GM21447 (cell line): ENCODE measurements around the gene SNRK.
"Not testable (repeated sequence)": the region's sequence is repeated elsewhere in the genome, so short reads cannot be mapped to it uniquely, and the experiment has no call there.

Experiments used
- ATAC-seq: cut with Tn5 transposase; IDR thresholded peaks from one replicate; pipeline ENCODE4 v1.9.1; 2021; ENCODE audit not compliant: unreplicated experiment

Gene SNRK

GRCh38 chr3:43343815-43344214 is 57.5 kb downstream of the SNRK start:
- ATAC-seq: no peak

DNA sequence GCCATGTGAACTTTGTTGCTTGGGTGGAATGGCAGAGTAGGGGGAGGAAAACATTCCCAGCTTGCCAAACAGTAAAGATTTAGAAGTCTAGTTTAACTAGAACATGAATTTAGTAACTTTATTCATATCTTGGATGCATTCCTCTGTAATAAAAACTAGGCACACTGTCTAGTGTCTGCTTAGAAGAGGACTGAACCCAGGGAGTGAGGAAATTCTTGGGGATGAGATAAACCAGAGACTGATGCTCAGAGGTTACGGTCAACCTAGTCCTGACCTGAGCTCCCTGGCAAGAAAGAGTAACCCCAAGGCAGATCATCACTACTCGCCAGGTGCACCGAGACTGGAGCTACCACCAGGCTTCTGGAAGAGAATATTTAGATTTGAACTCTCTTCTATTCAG is 58.2 kb downstream of the SNRK start:
- ATAC-seq: no peak

DNA sequence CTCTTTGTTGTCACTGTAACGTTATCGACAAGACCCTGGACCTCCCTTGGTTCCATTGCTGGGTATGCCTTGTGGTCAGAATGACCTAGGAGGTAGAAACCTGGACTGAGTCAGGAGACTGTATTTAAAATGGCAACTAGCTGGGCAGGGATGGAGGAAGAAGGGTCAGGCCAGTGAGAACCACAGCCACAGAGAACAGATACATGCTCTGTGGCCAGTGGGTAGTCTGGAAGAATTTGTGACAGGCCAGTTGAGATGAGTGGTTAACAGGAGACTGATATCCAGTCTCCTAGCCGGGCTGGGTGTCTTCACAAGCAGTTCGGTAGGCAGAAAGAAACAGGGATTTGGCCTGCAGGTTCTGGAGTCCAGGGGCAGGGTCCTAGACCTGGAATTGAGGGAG is 58.9 kb downstream of the SNRK start:
- ATAC-seq: no peak

DNA sequence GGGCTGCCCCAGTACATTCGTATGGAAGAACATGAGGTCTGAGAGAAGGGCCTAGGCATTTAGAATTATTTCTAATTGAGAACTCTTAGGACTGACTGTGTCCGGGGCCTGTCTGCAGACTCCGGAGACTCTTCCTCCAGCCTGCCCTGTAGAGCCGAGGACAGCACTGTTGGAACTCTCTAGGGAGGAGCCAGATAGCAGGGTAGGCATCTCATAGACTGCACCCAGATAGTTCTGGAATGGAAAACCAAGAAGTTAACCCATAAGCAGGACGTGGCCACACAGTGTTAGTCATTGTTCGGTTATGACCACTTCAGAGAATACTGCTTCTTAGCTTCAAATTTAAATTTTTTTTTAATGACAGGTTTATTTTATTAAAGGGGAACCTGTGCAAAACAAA is 59.5 kb downstream of the SNRK start:
- no peak for ATAC-seq

GRCh38 chr3:43346978-43347749 is 60.8 kb downstream of the SNRK start:
- no peak for ATAC-seq

- no peak for ATAC-seq
Observed at GRCh38 chr3:43347774-43348173, 61.4 kb downstream of the SNRK start.

DNA sequence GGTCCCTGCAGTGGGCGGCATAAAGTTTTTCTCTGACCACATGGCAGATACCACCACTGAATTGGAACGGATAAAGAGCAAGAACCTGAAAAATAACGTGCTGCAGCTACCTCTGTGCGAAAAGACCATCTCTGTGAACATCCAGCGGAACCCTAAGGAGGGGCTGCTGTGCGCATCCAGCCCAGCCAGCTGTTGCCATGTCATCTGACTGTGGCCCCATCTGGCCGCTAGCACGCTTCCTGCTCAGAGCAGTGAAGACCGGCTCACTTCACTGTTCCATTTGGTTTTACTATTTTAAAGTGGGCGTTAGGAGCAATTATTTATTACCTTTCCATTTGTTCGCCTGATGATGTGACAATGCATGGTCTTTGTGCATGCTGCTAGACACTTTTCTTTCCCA is 62.0 kb downstream of the SNRK start:
- no peak for ATAC-seq

DNA sequence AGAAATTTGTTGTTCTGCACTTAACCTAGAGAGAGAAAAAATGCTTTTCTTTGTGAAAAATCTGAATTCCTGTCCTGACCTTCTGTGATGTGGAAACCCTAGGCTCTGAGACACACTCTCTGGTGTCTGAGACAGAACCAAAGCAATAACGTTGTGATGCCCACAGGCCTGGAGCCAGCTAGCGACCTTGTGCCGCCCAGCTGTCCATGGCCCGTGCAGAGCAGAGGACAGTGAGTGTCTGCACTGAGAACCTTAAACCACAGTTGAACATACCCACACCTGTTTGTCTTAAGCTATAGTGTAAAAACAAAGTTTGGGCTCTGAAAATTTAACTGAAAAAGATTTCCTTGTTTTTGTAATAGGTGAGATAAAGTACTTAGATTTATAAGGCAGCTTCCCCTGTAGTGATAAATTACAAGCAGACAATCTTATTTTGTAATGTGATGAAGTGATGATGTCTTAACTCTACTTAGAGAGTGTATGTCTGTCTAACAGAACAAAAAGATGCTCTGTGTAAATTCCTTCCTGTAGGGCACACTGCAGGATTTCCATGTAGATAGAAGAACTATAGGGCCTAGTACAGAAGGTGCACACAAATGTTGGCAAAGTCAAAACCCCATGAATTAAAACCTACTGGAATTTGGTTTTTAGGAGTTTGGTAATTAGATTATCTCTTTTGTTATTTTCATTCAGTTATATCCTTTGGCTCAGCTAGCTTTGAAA is 62.7 kb downstream of the SNRK start:
- no peak for ATAC-seq

- ATAC-seq: no peak
Observed at GRCh38 chr3:43349716-43350115, 63.4 kb downstream of the SNRK start.

DNA sequence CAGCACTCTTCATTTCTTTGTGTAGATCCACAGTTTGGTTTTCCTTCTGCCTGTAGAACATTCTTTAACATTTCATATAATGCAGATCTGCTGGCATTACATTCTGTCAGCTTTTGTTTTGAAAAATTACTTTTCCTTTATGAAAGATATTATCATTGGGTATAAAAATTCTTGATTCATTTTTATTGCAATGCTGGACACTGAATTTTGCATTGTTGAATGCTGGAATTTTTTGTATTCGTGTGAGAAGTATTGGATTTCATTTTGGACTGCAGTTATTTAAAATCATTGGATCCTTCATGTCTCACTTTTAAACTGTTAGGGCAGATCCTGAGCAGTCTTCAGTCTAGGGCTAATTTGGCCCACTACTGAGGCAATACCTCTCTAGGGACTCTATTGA is 67.1 kb downstream of the SNRK start:
- no peak for ATAC-seq

GRCh38 chr3:43353923-43354670 is 67.8 kb downstream of the SNRK start:
- no peak for ATAC-seq

GRCh38 chr3:43356033-43356432 is 69.7 kb downstream of the SNRK start:
- not testable (repeated sequence) for ATAC-seq

- ATAC-seq: no peak
Observed at GRCh38 chr3:43361077-43361476, 74.7 kb downstream of the SNRK start.

DNA sequence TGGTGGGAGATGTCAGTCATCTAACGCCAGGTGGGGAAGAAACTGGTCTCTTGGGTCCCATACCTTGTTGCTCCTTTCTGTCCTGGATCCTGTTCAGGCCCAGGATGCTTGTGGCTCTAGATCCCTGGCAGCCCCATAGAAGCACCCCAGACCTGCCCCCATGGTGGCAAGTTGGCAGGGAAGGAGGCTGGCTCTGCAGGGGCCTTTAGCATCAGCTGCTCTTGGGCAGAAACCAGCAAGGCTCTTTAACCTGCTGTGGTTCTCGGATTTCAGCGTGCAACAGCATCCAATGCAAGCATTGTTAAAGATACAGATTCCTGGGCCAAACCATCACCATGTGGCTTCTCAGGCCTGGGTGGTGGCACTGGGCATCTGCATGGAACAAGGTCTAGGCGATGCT is 75.8 kb downstream of the SNRK start:
- no peak for ATAC-seq

- no peak for ATAC-seq
Observed at GRCh38 chr3:43362961-43363360, 76.6 kb downstream of the SNRK start.

GRCh38 chr3:43363621-43364266 is 77.4 kb downstream of the SNRK start:
- no peak for ATAC-seq

- no peak for ATAC-seq
Observed at GRCh38 chr3:43364494-43364893, 78.2 kb downstream of the SNRK start.

DNA sequence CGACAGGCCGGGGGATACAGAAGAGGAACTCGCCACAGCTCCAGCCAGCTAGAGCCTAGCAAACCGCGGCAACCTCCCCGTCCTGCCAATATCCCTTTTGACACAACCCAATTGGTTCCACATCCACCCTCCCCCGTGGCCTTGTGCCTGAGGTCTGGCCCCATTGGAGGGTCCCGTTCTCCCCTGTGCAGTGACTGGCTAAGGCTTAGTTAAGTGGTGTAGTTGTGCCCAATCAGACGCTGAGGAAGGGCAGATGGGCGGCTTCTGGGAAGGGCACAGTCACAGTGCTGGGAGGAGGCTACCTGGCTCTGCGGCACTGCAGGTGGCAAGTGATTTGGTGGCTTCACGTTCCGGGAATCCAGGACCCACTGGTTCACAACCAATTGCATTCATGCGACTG is 78.6 kb downstream of the SNRK start:
- ATAC-seq: no peak

- no peak for ATAC-seq
Observed at GRCh38 chr3:43365601-43366305, 79.4 kb downstream of the SNRK start.

DNA sequence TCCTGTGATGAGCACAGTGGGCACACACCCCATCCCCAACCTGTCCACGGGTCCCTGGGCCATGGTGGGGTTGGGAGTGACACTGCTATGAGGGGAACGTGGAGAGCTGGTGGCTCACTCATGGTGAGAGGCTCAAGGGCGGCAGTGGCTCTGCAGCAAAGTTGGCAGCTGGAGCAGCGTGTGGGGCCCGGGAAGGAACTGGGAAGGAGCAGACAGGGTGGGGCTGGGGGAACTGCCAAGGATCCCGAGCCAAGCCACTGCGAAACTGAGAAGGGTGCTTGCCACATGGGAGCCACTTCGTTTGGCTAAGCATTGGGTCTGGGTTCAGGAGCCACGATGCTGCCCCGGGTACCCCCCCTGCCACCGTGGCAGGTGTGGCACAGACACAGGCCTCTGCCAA is 80.1 kb downstream of the SNRK start:
- ATAC-seq: no peak

DNA sequence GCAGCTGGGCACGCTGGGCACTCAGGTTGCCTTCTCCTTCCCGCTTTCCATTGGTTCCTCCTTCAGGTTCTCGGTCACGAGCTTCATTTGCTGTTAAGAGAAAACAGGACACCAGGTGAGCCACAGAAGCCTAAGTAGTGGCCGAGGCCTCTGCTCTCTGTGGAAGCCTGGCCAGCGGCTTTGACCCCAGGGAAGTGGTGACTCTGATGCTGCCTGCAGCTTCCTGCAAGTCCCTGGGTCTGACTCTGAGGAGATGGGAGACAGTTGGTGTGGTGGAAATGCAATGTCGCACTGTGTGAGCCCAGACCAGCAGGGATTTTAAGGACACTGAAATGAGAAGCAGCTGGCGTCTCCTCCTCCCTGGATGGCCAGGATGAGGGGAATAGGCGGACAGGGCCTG is 80.5 kb downstream of the SNRK start:
- no peak for ATAC-seq
